Vagina (tissue), 2 donors: ENCODE data around the gene ZNF555.

Experiments
- CTCF ChIP-seq, 3 experiments: fragments of 450-650 bp in 2 of 3; fragments of 200-600 bp in 1 of 3; sonication (generic) in 1 of 3; IDR thresholded peaks; one replicate each; pipeline ENCODE4 v1.5.1; 2017 to 2019; ENCODE audit warnings: antibody characterized with exemption in 3 of 3, mild to moderate bottlenecking in 2 of 3, moderate library complexity in 2 of 3
- POLR2A ChIP-seq, 2 donors: fragments of 450-650 bp; IDR thresholded peaks; one replicate each; pipeline ENCODE4 v1.6.1; 2017; ENCODE audit warnings: antibody characterized with exemption in 2 of 2, mild to moderate bottlenecking in 2 of 2, moderate library complexity in 2 of 2
- POLR2AphosphoS5 ChIP-seq, 2 donors: sonication (generic); formaldehyde crosslinking; IDR thresholded peaks; one replicate each; pipeline ENCODE4 v1.9.0; 2017; ENCODE audit warnings: antibody characterized with exemption in 2 of 2, mild to moderate bottlenecking in 2 of 2, low read depth in 1 of 2; ENCODE audit not compliant: insufficient read depth in 1 of 2

GRCh38 chr19:2824129-2824528 lies 17.1 kb upstream of the ZNF555 start:
- no peak for TF ChIP-seq POLR2AphosphoS5 (IDR thresholded peaks at IDR 0.05; ENCODE audit: insufficient read depth in 1 of 2, low read depth in 1 of 2)
- no peak for TF ChIP-seq POLR2A (IDR thresholded peaks at IDR 0.05)
- TF ChIP-seq CTCF (IDR thresholded peaks at IDR 0.05), result no peak
